GM21737 (cell line): ENCODE data around the gene UCN3.

ENCODE experiments used
- ATAC-seq: cut with Tn5 transposase; IDR thresholded peaks from one replicate; pipeline ENCODE4 v1.9.1; 2021; ENCODE audit warnings: mild to moderate bottlenecking, moderate library complexity; ENCODE audit not compliant: unreplicated experiment

UCN3 gene

GRCh38 chr10:5364890-5365338 lies at the start of gene UCN3:
TSS of gene UCN3 (plus strand) at chr10:5364966. CDS start at chr10:5373721, 8,755 bp downstream.
- ATAC-seq = no peak

DNA sequence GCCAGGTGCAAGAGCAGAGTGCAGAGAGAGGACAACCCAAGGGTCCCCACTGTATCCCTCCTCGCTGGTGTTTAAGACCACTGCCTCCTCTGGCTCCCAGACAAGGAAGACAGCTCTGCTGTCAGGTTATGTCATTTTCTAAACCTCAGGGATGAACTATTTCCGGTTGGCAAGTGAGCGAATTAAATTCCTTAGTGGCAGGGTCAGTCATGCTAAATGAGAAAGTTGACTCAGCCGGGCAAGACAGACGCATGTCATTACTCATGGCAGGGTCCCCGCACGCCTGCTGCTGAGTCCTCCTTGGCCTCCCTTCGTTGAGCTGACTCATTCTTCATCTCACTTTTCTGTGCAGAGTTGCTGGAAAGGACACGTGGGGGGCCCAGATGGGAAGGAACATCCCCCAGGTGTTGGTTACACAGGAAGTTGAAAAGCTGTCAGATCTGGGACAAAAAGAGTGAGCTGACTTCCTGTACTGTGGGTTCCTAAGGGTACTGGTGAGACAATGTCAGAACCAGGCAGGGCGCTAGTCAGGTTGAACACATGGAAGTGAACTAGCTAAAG lies 47.1 kb upstream of the UCN3 start:
- ATAC-seq = peak; percentile 57

DNA sequence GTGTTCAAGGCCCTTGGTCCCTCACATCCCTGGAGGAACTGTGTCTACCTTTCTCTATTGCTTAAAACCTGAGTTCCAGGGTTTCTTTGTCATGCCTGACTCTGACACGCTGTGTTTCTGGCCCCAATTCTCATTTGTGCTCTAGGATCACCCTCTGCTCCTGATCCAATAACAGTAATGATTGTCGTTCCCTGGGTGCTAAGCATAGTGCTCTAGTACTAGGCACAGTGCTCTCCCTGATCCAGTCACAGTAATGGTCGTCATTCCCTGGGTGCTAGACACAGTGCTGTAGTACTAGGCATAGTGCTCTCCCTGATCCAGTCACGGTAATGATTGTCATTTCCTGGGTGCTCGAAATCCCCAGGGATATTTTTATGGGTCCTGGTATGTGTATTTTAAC lies 46.6 kb upstream of the UCN3 start:
- ATAC-seq = no peak

GRCh38 chr10:5319863-5320262 lies 44.9 kb upstream of the UCN3 start:
- ATAC-seq = no peak

DNA sequence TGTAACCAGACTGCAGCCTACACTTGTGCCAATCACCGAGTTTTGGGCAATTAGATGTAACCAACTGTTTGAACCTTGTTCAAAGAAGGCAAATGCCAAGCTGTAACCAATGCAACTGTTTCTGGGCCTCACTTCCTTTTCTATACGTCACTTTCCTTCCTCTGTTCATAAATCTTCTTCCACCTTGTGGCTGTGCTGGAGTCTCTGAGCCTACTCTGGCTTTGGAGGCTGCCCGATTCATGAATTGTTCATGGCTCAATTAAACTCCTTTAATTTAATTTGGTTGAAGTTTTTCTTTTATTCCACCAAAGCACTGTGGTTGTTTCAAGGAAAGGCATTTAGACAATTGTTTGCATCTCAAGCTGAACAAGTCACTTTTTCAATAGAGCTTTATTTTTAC lies 43.5 kb upstream of the UCN3 start:
- no peak for ATAC-seq

DNA sequence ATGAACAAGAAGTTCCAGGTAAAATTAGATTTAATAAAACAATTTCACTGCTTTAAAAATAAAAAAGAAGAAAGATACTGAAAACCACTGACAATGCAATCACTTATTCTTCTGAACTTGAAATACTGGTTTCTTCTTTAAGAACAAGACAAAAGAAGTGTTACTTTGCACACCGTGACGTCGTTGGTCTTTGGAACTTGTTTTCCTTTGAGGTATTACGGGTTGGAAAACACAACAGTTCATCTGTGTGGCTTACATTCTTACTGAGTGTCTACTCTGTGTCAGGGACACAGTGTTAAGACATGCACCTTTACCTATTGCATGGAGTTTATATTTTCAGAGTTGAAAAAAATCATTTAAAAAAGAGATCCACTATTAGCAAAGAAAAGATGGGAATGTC lies 41.3 kb upstream of the UCN3 start:
- ATAC-seq = no peak

DNA sequence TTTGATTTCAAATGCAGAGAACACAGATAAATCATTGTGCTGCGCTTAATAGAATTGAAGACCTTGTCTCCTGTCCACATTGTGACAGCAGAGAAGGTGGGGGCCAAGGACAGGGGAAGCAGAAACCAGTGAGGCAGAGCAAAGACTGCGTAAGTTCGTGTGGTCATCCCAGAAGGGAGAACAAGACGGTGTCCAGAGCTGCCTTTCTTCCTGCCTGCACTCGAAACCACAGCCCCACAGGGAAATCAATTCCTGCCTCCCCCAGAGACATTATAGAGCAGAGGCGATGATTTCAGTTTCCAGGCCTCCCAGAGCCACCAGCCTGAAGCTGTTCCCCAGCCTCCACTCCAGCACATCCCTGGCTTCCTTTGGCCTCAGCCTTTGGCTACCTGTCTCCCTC lies 39.7 kb upstream of the UCN3 start:
- ATAC-seq = no peak

GRCh38 chr10:5334196-5334880 lies 30.4 kb upstream of the UCN3 start:
- ATAC-seq = no peak

DNA sequence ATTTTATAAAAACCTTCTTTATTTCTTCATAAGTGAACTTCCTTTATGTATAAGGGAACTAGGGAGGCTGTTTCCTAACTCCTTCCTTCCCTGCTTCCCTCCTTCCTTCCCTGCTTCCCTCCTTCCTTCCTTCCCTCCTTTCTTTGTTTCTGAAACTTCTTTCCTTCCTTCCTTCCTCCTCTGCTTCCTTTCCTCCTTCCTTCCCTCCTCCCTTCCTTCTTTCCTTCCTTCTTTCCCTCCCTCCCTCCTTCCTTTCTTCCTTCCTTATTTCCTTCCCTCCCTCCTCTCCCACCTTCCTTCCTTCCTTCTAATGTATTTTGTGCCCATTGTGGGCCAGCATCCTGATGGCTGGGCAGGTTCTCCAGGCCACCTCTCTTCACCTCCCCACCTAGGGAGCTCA lies 26.8 kb upstream of the UCN3 start:
- no peak for ATAC-seq

- ATAC-seq = no peak
These were observed 21.7 kb upstream of the UCN3 start for GRCh38 chr10:5343092-5343491.

GRCh38 chr10:5343561-5343960 lies 21.2 kb upstream of the UCN3 start:
- ATAC-seq = no peak

GRCh38 chr10:5343979-5344378 lies 20.8 kb upstream of the UCN3 start:
- ATAC-seq = no peak

DNA sequence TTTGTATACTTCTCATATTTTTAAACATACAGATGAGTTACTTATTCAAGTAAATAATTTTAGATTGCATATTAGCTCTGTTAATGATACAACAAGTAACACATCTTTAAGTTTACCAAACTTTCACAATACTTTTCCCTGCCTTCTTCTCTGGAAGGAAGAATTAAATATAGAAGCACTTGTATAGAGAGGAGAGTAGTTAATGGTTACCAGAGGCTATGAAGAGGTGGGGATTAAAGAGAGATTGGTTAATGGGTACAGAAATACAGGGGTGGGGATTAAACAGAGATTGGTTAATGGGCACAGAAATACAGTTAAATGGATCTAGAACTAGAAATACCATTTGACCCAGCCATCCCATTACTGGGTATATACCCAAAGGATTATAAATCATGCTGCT lies 20.0 kb upstream of the UCN3 start:
- ATAC-seq = no peak

GRCh38 chr10:5346881-5347280 lies 17.9 kb upstream of the UCN3 start:
- no peak for ATAC-seq

- ATAC-seq = no peak
These were observed 15.4 kb upstream of the UCN3 start for GRCh38 chr10:5349362-5349761.

DNA sequence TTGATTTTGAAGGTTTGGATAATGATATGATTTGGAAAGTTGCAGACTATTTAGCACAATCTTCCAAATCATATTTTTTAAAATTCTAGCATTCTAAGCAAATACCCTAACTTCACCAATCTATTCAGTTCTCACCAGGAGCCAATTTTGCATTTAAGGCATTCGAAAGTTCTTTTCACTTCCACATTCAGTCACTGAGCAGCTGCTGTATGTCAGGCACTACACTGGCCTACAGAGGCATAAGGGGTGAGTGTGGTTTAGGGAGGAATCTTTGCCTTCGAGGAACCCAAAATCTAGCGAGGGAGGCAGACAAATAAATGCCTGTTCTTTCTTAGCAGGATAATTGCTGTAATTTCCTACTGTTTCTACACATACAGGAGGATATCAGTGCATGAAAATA lies 10.7 kb upstream of the UCN3 start:
- ATAC-seq = no peak

DNA sequence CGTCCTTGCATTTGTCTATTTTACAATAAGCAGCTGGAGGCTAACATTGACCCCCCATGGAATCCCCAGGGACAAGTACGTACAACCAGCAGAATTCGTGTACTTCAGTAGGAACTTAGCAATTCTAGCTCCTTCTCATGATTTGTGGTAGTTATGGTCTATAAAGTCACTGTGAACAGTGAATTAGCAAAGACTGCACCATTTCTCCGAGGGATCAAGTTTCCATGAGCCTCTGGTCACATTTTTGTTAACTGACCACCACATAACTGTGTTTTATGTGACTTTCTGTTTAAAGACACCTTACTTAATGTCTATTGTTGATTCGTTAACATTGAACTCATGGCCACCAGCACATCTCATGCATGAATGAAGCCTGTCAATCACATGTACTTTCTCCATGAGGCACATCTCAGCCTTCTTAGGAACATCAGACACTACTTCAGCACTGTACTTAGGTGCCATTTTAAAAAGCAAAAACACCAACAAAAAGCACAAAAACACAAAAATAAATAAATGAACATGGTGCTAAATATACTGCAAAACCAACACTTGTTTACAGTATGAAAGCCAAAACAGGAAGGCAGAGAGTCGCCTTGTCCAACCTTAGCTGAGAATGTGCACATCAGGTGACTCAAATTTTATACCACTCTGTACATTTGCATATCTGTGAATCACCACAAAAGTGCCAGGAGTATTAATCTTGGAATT lies 9.0 kb upstream of the UCN3 start:
- ATAC-seq = no peak

GRCh38 chr10:5356302-5356763 lies 8.4 kb upstream of the UCN3 start:
- no peak for ATAC-seq

DNA sequence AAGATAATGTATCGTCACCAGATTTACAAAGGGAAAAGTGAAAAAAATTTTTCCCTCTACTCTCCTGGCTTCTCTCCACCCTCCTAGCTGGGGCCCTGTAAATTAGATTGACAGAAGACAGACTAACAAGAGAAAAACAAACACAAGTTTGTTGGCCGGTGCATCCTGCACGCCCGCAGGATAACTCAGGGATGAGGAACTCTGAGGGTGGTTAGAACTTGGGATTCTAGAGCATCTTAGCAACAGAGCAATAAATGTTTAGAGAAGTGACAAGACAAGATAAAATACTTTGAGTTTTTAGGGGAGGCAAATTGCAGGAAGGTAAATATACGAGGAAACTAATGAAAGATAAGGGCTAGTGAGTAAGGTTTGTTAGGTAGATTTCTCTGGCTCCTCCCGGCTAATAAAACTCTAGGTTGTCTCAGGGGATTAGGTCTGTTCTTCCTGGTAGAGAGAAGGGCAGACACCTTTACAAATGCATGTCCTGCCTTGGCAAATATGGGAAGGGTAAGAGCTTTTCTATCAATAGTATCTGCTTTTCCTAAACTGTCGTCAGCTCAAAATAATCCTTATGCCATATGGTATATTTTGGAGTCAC lies 4.3 kb upstream of the UCN3 start:
- no peak for ATAC-seq

- no peak for ATAC-seq
These were observed 2.8 kb upstream of the UCN3 start for GRCh38 chr10:5361966-5362365.

DNA sequence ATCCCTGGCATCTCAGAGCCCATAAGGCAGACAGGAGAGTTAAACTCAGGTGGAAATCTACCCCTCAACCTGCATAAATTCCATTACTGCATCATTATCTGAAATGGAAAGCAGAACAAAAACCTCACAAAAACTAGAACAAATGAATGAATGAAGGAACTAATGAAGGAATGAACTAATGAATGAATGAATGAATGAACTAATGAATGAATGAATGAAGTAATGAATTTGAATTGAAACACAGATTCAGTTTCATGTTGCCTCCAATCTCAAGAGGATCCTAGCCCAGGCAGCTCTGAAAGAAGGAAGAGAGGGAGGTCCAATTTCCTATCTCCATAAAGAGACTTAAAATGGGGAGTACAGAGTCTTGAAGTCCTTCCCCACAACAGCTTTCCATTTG lies 1.9 kb upstream of the UCN3 start:
- no peak for ATAC-seq

DNA sequence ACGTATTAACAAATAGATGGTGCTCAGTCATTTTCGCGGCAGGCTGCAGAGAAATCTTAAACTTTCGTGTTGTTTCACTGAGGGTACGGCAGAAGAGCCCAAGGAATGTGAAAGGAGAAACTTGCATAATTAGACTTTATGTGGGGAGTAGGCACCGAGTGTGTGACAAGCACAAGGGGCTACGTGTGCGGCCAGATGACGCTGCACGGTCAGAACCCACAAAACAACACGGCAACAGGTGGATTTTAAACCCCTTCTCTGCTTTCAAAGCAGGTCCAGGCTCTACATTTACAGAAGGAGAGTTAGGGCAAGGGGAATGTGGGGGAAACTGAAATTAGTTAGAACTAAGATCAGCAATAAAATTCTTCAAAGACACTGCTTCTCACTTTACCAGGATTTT lies 392 bp upstream of the UCN3 start:
- no peak for ATAC-seq
